ENCODE results near the gene IL15RA. TPM values are rescaled to one million over a fixed set of nuclear protein-coding genes. Genes with fewer than 3 reads are reported as not detected.

IL15RA gene
- total RNA-seq, 3 donors from 2014 or later (not counting 1 experiment from before 2014, with no cell fraction given): 10.7 to 11.8 (median 11.3) TPM

DNA sequence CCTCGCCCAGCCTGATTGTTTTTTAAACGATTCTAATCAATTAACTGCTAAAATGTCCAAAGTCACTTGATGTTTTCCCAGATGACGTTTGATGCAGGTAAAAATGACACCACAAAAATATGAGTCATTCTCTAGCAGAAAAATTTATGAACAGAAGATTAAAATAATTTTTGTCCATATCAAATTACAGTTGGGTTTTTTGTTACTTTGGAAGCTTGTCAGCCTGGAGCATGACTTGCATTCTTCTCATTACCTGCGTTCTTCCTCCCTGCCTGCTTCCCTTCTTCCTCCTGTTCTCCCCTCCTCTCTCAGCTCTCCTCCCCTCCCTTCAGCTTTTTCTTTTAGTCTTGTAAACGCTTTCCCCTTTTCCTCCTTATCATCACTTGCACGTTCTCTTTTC lies 18.7 kb downstream of the IL15RA start:
- H3K27me3 ChIP-seq (ENCODE audit: control insufficient read depth, insufficient read depth, low read length): no peaks in the 10 kb centered on the region
- Mint-ChIP-seq H3K4me1 (no peaks in the 10 kb centered on the region), H3K36me3 (no peaks in the 10 kb centered on the region), H3K27me3 (ENCODE audit: low read depth in 2 of 2) (no peaks in the 10 kb centered on the region), H3K27ac (no peak overlapping the region), H3K4me3 (no peak overlapping the region), H3K9me3 (no peaks in the 10 kb centered on the region)
- no peak for DNase-seq
- ATAC-seq: no peak
- TF ChIP-seq, protein P1, sequence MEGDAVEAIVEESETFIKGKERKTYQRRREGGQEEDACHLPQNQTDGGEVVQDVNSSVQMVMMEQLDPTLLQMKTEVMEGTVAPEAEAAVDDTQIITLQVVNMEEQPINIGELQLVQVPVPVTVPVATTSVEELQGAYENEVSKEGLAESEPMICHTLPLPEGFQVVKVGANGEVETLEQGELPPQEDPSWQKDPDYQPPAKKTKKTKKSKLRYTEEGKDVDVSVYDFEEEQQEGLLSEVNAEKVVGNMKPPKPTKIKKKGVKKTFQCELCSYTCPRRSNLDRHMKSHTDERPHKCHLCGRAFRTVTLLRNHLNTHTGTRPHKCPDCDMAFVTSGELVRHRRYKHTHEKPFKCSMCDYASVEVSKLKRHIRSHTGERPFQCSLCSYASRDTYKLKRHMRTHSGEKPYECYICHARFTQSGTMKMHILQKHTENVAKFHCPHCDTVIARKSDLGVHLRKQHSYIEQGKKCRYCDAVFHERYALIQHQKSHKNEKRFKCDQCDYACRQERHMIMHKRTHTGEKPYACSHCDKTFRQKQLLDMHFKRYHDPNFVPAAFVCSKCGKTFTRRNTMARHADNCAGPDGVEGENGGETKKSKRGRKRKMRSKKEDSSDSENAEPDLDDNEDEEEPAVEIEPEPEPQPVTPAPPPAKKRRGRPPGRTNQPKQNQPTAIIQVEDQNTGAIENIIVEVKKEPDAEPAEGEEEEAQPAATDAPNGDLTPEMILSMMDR (IDR thresholded peaks at IDR 0.05): no peak
- no peak overlapping the region for H3K4me3 ChIP-seq (ENCODE audit: low read length)
- H3K4me1 ChIP-seq (ENCODE audit: control insufficient read depth, insufficient read depth, low read length): no peaks in the 10 kb centered on the region
- H3K9me3 ChIP-seq (ENCODE audit: control insufficient read depth, insufficient read depth, low read length): no peaks in the 10 kb centered on the region
- no peak overlapping the region for H3K27ac ChIP-seq (ENCODE audit: low read length)
- peaks cover 30% of the 10 kb centered on the region for H3K36me3 ChIP-seq (ENCODE audit: control insufficient read depth, insufficient read depth, low read length)
- intact Hi-C loops (cut with micrococcal nuclease): no loop called here
- 89% methylated on average over 4 of the region's 6 CpGs for WGBS (ENCODE audit: insufficient coverage)

DNA sequence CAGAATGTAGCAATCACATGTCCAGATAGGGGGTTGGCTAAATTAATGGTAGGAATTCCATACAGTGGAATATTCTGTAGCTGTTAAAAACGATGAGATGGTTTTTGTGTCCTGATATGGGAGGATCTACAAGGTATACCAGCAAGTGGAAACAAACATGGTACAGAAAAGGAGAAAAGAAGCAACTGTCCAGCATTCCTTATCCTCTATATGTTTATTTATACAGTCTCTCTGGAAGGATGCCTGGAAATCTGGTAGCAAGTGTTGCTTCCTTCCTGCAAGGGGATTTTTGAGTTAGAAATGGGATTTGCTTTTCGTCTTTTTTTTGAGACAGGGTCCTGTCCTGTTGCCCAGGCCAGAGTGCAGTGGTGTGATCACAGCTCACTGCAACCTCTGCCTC lies 19.3 kb downstream of the IL15RA start:
- H3K36me3 ChIP-seq (ENCODE audit: control insufficient read depth, insufficient read depth, low read length): peaks cover 29% of the 10 kb centered on the region
- Mint-ChIP-seq H3K4me1 (no peaks in the 10 kb centered on the region), H3K4me3 (no peak overlapping the region), H3K36me3 (no peaks in the 10 kb centered on the region), H3K27me3 (ENCODE audit: low read depth in 2 of 2) (no peaks in the 10 kb centered on the region), H3K9me3 (no peaks in the 10 kb centered on the region), H3K27ac (no peak overlapping the region)
- intact Hi-C loops (cut with micrococcal nuclease): no loop called here
- ATAC-seq (no peak), DNase-seq (no peak)
- H3K27ac ChIP-seq (ENCODE audit: low read length): no peak overlapping the region
- no peak overlapping the region for H3K4me3 ChIP-seq (ENCODE audit: low read length)
- TF ChIP-seq, protein P1 (IDR thresholded peaks at IDR 0.05): no peak
- no peaks in the 10 kb centered on the region for H3K9me3 ChIP-seq (ENCODE audit: control insufficient read depth, insufficient read depth, low read length)
- 100% methylated on average over 1 of the region's 2 CpGs for WGBS (ENCODE audit: insufficient coverage)
- H3K27me3 ChIP-seq (ENCODE audit: control insufficient read depth, insufficient read depth, low read length): no peaks in the 10 kb centered on the region
- H3K4me1 ChIP-seq (ENCODE audit: control insufficient read depth, insufficient read depth, low read length): no peaks in the 10 kb centered on the region

DNA sequence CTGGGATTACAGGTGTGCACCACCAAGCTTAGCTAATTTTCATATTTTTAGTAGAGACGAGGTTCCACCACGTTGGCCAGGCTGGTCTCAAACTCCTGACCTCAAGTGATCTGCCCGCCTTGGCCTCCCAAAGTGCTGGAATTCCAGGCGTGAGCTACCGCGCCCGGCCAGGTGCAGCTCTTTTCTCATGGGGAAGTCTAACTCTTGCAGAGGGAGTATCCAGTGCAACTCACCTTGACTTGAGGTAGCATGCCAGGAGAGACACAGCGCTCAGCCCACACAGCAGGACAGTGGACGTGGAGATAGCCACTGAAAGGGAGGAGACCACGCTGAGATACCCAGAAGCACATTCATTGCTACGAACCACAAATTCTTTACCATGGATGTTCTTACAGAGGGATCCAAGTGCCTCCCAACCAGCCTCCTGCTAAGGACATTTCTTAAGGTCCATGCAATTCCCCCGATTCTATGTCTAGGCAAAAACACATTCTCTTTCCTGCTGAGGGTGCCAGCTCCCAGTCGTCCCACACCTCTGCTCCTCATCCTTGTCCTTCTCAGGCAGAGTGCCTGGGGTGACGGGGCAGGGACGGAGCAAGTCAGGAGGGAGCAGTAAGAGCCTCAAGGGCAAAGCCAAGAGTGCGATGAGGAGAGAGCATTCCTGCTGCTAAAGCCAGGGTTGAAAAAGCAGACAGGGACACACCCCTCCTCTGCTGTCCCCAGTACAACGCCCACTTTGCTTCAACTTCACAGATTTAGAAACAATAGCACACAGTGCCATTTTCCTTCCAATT lies 21.0 kb downstream of the IL15RA start:
- no peak overlapping the region for H3K27ac ChIP-seq (ENCODE audit: low read length)
- H3K4me3 Mint-ChIP-seq: no peak overlapping the region
- ATAC-seq (no peak), DNase-seq (no peak)
- no peaks in the 10 kb centered on the region for H3K27me3 ChIP-seq (ENCODE audit: control insufficient read depth, insufficient read depth, low read length)
- H3K4me1 Mint-ChIP-seq: no peaks in the 10 kb centered on the region
- H3K36me3 Mint-ChIP-seq: no peaks in the 10 kb centered on the region
- 96% methylated on average over 17 of the region's 17 CpGs for WGBS (ENCODE audit: insufficient coverage)
- no peaks in the 10 kb centered on the region for H3K27me3 Mint-ChIP-seq (ENCODE audit: low read depth in 2 of 2)
- H3K9me3 Mint-ChIP-seq: no peaks in the 10 kb centered on the region
- no peak overlapping the region for H3K27ac Mint-ChIP-seq
- H3K9me3 ChIP-seq (ENCODE audit: control insufficient read depth, insufficient read depth, low read length): no peaks in the 10 kb centered on the region
- H3K4me1 ChIP-seq (ENCODE audit: control insufficient read depth, insufficient read depth, low read length): no peaks in the 10 kb centered on the region
- peaks cover 28% of the 10 kb centered on the region for H3K36me3 ChIP-seq (ENCODE audit: control insufficient read depth, insufficient read depth, low read length)
- TF ChIP-seq, protein P1 (IDR thresholded peaks at IDR 0.05): no peak
- no peak overlapping the region for H3K4me3 ChIP-seq (ENCODE audit: low read length)
- intact Hi-C loops (cut with micrococcal nuclease): no loop called here

DNA sequence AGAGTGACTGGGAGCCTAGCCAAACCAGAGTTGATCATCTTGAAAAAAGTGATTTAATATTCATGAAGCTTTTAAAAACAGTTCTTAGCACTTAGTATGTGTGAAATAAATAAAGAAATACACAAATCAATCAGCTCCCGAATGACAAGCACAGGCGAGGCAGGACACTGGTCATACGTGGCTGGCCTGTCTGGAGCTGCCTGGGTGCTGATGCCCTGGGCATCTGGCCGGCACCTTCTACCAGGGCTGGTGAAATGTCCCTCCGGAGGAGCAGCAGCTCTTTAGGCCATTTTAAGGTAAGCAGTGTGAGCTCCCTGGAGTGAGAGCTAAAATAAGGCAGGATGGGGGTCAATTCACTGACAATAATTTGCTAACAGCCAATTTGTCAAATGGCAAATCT lies 23.7 kb downstream of the IL15RA start:
- DNase-seq: no peak
- no peak overlapping the region for H3K4me3 ChIP-seq (ENCODE audit: low read length)
- TF ChIP-seq, protein P1 (IDR thresholded peaks at IDR 0.05): no peak
- no peaks in the 10 kb centered on the region for H3K4me1 ChIP-seq (ENCODE audit: control insufficient read depth, insufficient read depth, low read length)
- H3K9me3 ChIP-seq (ENCODE audit: control insufficient read depth, insufficient read depth, low read length): no peaks in the 10 kb centered on the region
- Mint-ChIP-seq H3K36me3 (no peaks in the 10 kb centered on the region), H3K4me1 (peaks cover 0 to 6% of the 10 kb centered on the region in 2 donors), H3K9me3 (no peaks in the 10 kb centered on the region), H3K4me3 (no peak overlapping the region), H3K27ac (no peak overlapping the region), H3K27me3 (ENCODE audit: low read depth in 2 of 2) (no peaks in the 10 kb centered on the region)
- no peak overlapping the region for H3K27ac ChIP-seq (ENCODE audit: low read length)
- ATAC-seq: no peak
- no peaks in the 10 kb centered on the region for H3K27me3 ChIP-seq (ENCODE audit: control insufficient read depth, insufficient read depth, low read length)
- peaks cover 17% of the 10 kb centered on the region for H3K36me3 ChIP-seq (ENCODE audit: control insufficient read depth, insufficient read depth, low read length)
- intact Hi-C loops (cut with micrococcal nuclease): no loop called here
- WGBS (ENCODE audit: insufficient coverage): 90% methylated on average over 5 of the region's 5 CpGs

Measured in natural killer cell (primary cell).